ENCODE results near the gene GATAD2A. TPM values are rescaled to one million over a fixed set of nuclear protein-coding genes. Genes with fewer than 3 reads are reported as not detected.

Gene GATAD2A
- total RNA-seq, 1 donor, result 44.5 TPM

DNA sequence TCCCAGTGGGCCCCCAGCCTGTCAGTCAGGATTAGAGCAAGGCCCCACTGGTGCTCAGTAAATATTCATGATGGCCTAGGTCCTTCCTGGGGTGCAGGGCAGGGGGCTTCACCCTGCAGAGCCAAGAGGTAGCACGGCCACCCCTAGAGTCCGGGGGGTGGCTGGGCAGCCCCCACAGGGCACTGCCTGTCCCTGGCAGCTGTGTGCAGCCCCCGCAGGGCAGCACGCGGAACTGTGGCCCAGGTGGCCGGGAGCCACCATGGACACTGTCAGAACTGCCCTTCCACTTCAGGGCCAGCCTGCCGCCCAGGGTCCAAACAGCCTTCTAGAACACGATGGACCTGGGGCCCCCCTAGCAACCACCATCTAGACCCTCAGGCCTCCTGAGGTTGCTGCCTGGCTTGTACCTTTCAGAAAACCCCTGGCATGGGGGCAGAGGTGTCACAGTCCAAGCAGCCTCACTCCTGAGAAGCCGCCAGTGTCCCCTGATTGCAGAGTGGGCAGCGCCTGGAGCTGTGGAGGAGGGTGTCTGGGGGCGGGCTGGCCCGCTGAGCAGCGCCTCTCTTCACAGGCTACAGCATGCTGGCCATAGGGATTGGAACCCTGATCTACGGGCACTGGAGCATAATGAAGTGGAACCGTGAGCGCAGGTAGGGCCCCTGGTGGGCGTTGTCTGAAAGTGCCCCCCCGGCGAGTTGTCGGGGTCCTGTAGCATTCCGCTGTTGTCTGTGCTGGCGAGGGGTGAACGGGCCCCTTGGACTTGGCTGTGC is 120.3 kb downstream of the GATAD2A start:
- DNase-seq (ENCODE audit: low read depth), result no peak
- TF ChIP-seq, protein P1, sequence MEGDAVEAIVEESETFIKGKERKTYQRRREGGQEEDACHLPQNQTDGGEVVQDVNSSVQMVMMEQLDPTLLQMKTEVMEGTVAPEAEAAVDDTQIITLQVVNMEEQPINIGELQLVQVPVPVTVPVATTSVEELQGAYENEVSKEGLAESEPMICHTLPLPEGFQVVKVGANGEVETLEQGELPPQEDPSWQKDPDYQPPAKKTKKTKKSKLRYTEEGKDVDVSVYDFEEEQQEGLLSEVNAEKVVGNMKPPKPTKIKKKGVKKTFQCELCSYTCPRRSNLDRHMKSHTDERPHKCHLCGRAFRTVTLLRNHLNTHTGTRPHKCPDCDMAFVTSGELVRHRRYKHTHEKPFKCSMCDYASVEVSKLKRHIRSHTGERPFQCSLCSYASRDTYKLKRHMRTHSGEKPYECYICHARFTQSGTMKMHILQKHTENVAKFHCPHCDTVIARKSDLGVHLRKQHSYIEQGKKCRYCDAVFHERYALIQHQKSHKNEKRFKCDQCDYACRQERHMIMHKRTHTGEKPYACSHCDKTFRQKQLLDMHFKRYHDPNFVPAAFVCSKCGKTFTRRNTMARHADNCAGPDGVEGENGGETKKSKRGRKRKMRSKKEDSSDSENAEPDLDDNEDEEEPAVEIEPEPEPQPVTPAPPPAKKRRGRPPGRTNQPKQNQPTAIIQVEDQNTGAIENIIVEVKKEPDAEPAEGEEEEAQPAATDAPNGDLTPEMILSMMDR (IDR thresholded peaks at IDR 0.05; ENCODE audit: insufficient read depth, low read depth, low read length), result no peak
- H3K4me3 ChIP-seq (ENCODE audit: low read depth, low read length), result no peak overlapping the region

DNA sequence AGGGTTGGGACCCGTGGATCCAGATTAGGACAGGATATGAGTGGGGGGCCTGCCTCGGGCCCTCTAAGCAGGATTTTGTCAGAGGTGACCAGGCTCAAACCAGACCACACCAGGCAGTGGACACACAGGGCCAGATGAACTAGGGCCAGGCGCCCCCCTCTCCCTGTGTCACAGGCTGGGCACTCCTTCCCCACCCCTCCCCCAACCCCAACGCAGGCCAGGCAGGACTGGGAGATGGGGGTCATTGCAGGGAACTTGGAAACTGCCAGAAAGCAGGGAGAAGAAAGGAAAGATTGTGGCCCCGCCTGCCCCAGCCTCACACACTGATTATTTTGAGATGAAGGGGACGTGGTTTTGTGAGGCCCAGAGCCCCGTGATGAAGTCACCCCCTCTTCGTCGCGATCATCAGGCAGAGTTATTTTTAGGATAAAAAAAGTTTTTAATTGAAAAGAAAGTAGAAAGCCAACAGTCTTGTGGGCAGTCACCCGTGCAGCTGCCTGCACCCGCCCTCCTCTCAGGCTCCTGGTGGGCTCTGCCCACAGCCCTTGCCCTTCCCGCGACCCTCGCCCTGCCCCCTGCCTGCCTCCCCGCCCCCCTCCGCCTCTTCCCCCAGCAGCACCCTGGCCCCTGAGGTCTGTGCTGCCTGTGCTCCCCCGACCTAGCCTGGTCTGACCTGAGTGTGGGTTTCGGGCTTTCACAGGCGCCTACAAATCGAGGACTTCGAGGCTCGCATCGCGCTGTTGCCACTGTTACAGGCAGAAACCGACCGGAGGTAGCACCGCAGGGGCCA is 121.3 kb downstream of the GATAD2A start:
- DNase-seq (ENCODE audit: low read depth), result no peak
- no peak overlapping the region for H3K4me3 ChIP-seq (ENCODE audit: low read depth, low read length)
- TF ChIP-seq, protein P1 (IDR thresholded peaks at IDR 0.05; ENCODE audit: insufficient read depth, low read depth, low read length), result no peak

DNA sequence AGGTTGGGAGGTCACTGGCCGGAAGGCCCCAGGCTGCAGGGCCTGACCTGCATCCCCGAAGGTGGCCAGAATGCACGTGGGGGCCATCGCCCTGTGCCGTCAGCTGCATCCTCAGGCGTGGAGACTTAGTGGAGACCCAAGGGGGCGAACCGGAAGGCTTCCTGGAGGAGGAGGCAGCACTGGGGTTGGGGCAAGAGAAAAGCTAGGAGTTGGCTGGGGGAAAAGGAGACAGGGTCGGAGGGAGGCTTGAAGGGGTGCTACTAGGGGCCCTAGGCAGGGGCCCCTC is 121.8 kb downstream of the GATAD2A start:
- TF ChIP-seq, protein P1 (IDR thresholded peaks at IDR 0.05; ENCODE audit: insufficient read depth, low read depth, low read length), result no peak
- no peak for DNase-seq (ENCODE audit: low read depth)
- H3K4me3 ChIP-seq (ENCODE audit: low read depth, low read length), result no peak overlapping the region

DNA sequence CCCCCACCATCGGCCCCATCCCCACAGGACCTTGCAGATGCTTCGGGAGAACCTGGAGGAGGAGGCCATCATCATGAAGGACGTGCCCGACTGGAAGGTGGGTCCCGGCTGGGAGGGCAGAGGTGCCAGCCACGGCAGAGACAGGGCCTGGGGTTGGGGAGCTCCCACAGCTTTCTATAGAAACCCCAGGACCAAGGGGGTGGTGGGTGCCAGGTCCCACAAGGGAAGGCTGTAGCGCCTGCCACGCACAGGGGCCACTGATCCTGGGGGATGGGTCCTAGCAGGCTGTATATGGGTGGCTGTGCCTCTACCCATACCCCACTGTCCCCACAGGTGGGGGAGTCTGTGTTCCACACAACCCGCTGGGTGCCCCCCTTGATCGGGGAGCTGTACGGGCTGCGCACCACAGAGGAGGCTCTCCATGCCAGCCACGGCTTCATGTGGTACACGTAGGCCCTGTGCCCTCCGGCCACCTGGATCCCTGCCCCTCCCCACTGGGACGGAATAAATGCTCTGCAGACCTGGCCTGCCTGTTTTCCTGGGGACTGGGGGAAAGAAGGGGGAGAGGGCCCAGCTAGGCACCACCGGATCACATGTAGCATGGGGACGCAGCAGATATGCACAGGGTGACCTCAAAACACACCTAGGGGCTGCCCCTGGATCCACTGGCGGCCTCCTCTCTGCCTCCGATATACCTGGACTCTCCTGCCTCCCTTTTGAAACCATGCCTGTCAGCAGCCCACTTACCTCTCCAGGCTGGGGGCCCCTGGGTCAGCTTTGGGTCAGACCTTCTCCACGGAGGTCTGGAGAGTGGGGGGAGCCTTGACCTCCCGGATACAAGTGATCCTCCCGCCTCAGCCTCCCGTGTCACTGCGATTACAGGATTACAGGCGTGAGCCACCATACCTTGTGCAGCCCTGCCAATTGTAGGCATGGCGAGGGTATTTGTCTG is 122.5 kb downstream of the GATAD2A start:
- TF ChIP-seq, protein P1 (IDR thresholded peaks at IDR 0.05; ENCODE audit: insufficient read depth, low read depth, low read length), result no peak
- no peak overlapping the region for H3K4me3 ChIP-seq (ENCODE audit: low read depth, low read length)
- no peak for DNase-seq (ENCODE audit: low read depth)

DNA sequence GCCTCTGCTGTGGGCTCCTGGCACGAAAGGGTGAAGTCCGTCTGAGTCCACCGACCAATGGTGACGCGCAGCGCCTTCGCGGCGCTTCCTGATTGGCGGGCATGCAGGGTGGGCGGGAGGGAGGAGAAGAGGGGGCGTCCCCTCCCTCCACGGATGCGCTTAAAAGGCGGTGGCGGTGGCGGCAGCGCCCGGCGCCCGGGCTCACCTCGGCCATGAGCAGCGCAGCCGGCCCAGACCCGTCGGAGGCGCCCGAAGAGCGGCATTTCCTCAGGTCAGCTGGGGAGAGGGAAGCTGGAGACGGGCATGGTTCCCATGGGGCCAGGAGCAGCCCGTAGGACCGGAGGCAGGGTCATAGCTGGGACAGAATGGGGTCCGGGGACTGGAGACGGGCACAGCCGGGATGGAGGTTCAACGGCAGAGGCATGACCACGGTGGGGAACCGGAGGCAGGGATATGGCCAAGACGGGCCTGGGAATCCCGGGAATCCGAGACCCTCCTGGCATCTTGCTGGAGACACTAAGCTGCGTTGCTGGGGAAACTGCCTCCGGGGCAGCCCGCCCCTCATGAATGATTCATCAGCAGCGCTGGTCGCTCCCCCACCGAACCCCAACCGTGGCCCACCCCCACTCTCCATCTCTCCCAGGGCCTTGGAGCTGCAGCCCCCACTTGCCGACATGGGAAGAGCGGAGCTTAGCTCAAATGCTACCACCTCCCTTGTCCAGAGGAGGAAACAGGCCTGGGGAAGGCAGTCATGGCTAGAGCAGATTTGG is 123.4 kb downstream of the GATAD2A start, which contains the start of gene YJEFN3:
YJEFN3 (plus strand) TSS at position 191 of the 770 bp plus-strand sequence; CDS start at position 213, 22 bp downstream.
- TF ChIP-seq, protein P1 (IDR thresholded peaks at IDR 0.05; ENCODE audit: insufficient read depth, low read depth, low read length), result no peak
- H3K4me3 ChIP-seq (ENCODE audit: low read depth, low read length), result no peak within 1 kb of the TSS
- DNase-seq (ENCODE audit: low read depth), result peak; percentile 26

Data from fibroblast of villous mesenchyme (primary cell).